ENCODE measurements around the gene GARS1. TPM values are rescaled to one million over a fixed set of nuclear protein-coding genes. Genes with fewer than 3 reads are reported as not detected.
"Not testable (repeated sequence)": the region's sequence is repeated elsewhere in the genome, so short reads cannot be mapped to it uniquely, and the experiment has no call there.

GARS1 gene
- total RNA-seq, 1 donor from 2014 or later, result 292 TPM

DNA sequence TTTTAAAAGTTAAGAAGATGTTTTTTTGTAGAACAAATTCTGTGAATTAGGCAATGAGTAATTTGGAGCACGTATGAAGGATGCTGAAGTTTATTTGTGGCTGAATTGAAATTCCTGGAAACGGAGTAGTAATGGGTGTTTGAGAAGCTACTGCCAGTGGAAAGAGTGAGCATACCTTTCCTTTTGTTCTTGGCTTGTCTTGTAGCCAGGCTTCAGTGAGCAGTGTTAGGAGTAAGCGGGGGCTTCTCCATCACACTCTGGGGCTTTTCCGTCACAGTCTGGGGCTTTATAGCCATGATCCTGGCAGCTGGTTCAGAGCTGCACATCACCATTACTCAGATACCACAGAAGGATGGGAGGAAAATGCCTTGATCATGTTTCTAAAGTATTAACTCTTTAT, 32.3 kb downstream of the GARS1 start:
- DNase-seq (ENCODE audit: low read depth), result no peak

DNA sequence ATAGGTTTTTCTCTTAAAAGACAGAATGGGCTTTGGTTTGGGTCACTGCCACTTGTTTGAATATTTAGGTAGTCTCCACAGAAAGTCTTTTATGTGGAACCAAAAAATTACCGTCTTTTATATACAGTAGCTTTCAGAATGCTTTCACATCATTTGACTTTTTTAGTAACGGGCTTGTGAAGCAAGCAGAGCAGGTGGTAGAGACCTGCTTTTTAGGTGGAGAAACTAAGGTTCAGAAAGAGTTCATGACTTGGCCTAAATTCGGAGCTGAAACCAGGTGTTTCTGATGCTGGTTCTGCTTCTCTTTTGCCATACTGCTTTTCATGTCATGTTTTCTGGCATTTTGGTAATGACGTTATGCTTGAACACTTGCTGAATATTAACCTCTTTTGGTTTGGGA, 36.3 kb downstream of the GARS1 start:
- no peak for DNase-seq (ENCODE audit: low read depth)

DNA sequence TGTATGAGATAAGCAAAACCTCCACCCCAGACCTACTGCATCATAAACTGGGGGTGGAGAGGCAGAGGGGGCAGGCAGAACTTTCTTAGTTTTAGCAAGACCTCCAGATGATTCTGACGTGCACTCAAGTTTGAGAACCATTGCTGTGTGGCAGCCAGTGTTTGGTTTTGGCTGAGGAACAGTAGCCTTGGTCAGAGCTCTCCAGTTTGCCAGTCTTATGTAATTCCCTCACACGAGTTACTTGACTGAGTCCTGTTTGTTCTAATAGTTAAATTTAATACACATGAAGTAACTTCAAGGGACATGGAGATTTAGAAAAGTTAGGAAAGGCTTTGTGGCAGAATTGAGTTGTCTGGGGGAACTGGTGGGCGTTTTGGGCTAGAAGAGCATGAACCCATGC, 38.5 kb downstream of the GARS1 start:
- no peak for DNase-seq (ENCODE audit: low read depth)

DNA sequence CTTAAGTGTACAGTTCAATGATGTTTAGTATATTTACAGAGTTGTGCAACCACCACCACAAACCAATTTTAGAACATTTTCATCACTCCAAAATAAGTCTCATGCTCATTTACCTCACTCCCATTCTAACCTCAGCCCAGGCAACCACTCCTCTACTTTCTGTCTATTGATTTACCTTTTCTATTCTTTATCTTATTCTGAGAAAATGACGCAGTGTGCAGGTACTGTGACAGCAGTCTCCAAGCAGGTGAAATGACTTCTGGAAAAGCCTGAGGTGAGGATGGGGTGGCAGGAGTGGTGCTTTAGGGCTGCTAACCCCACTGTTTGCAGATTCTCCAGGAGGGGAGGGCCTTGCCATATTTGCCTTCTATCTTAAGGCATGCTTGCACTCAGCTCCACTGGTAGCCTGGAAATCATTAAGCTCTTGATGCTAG, 39.5 kb downstream of the GARS1 start:
- no peak for DNase-seq (ENCODE audit: low read depth)

DNA sequence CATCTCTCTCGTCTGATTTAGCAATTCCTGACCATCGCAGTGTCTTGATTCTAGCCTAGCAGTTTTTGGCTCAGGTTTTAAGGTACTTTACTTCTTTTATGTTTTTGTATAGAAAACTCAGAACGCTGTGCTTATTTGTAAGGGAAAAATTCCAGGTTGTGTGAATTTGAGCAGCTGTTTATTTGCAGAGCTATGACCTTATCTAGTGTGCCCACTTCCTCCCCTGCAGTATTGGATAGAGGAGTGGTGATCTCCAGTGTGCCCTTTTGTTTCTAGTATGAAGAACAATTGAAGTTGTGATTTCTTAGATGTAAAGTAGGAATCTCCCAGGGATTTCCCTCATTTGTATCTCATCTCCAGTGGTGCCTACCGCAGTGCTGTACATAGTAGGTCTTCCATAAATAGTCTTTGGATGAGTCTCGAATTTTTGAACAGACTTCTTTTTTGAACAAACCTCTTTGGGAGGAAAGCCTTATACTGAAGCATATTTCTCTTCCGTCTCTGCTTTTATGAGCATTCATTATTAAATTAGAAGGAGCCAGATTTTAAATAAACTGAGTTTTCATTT, 40.0 kb downstream of the GARS1 start:
- DNase-seq (ENCODE audit: low read depth), result no peak

DNA sequence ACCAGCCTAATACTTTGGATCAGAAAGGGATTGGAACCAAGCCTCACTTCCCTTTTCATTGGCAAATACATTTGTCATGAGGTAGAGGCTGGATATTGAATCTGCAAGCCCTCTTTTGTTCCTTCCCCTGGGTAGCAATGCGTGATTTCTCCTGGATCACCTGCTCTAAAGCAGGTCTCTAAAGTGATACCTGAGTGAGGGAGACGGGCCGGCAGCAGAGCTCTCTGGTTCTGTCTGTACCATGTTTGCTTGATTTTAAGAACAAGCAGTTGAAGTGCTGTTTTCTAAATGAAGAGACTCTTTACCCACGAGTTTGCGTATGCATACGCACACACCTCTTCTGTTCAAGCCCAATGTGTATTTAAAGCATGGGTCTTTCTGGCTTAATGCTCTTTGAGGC, 41.1 kb downstream of the GARS1 start:
- no peak for DNase-seq (ENCODE audit: low read depth)

DNA sequence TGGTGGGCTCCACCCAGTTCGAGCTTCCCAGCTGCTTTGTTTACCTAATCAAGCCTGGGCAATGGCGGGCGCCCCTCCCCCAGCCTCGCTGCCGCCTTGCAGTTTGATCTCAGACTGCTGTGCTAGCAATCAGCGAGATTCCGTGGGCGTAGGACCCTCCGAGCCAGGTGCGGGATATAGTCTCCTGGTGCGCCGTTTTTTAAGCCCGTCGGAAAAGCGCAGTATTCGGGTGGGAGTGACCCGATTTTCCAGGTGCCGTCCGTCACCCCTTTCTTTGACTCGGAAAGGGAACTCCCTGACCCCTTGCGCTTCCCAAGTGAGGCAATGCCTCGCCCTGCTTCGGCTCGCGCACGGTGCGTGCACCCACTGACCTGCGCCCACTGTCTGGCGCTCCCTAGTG, 47.6 kb downstream of the GARS1 start:
- DNase-seq (ENCODE audit: low read depth), result not testable (repeated sequence)

DNA sequence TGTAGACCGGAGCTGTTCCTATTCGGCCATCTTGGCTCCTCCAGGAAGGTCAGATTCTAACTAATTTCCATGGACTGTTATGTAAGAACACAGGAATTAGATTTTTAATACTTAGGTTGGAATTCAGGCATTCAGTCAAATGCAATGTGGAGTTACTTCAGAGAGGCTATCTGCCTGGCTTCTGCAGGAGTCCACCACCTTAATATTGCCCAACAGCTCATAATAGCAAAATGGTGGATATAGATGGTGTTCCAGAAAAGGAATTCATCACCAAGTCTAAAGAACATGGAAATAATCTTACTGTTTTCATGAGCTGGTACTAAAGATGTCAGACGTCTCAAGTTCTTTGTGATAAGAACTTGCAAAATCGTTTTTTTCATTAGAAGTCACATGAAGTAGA, 48.1 kb downstream of the GARS1 start:
- DNase-seq (ENCODE audit: low read depth), result no peak

DNA sequence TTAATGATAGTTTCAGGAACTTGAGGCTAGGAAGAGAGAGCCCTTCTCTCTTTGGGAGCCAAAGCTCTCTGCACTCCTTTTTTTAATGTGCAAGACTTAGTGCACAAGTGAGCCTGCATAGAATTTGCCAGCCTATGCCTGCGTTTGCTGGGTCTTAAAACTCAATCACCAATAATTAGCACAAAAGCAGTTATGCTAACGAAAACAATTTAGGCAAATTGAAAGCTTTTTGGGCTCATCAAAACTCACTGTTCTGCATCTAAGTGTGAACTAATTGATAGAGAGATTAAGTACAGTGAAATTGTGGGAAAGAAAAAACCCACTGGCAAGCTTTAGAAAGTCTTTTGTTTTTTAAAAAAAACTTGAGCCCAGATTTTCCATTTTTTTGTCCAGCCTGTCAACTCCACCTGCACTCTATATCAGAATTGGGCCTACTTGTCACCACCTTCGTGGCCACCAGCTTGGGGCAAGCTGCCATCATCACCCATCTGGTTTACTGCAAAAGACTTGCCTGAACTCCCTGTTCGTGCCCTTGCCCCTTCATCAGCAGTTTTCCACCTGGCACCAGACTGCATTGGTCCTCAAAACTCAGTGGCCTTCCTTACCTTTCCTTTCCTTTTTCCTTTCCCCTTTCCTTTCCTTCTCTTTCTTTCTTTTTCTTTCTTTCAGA, 49.7 kb downstream of the GARS1 start:
- no peak for DNase-seq (ENCODE audit: low read depth)

DNA sequence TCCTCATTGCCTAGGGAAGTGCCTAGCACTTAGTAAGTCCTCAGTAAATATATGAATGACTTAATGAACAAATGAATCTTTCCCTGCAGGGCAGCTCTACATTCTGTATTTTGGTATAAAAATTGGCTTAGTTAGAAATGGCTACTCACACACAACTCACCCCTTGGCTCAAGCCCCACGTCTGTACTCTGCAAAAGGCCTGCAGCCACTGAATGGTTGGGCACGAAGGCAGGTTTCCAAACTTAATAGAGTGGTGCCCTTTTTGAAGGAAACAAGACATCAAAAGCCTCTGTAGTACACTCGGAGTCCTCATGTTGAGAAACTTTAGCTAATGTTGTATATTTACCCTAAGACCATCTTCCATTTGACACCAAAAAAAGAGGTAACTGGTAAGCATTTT, 51.0 kb downstream of the GARS1 start:
- no peak for DNase-seq (ENCODE audit: low read depth)

DNA sequence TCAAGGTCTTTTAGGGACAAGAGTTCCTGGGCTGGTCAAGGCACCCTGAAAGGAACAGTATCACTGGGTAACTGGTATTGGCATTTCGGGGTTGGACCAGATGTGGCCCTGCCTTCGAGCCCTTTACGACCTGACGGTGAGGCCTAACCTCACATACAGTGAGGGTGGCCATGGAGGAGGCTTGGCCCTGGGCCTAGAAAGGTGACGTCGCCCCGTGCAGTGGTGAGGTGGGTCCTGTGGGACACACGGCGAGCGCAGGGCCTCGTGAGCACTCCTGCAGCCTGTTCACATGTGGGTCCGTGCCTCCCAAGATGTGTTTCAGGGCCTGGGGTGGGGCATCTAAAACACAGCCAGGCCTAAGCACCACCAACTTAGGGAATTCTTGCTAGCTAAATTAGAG, 51.5 kb downstream of the GARS1 start:
- no peak for DNase-seq (ENCODE audit: low read depth)

DNA sequence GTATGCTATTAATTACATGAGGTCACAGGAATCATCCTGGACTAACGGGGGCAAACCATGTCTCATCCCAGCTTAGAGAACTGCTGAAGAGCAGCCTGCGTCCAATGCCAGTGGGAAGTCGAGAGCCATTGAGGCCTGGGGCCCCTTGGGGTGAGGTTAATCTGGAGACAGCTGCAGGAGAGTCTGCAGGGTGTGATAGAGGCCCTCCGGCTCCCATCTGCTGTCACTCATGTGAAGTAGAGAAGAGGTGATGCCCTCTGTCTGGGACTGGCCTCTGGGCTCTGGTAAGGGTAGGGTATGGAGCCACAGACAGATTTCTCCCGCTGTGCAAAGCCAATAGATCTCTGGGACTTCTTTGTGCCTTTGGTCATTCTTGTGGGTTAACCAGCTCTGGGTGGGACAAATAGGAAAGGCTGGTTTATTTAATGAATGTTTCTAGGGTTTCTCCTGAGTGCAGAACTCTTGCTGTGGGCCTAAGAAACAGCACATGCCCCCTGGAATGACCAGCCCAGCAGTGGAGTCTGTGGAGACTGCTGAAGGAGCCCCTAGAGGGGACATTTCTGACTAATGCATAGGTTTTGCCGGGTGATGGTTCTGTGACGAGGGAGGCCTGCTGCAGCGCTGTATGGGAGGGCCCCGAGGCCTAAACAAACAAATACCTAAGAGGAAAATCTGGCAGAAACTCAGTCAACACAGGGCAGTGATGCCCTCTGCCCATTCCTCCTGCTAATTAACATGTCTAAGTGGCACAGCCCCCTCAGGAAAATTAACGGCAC, 53.1 kb downstream of the GARS1 start:
- no peak for DNase-seq (ENCODE audit: low read depth)

DNA sequence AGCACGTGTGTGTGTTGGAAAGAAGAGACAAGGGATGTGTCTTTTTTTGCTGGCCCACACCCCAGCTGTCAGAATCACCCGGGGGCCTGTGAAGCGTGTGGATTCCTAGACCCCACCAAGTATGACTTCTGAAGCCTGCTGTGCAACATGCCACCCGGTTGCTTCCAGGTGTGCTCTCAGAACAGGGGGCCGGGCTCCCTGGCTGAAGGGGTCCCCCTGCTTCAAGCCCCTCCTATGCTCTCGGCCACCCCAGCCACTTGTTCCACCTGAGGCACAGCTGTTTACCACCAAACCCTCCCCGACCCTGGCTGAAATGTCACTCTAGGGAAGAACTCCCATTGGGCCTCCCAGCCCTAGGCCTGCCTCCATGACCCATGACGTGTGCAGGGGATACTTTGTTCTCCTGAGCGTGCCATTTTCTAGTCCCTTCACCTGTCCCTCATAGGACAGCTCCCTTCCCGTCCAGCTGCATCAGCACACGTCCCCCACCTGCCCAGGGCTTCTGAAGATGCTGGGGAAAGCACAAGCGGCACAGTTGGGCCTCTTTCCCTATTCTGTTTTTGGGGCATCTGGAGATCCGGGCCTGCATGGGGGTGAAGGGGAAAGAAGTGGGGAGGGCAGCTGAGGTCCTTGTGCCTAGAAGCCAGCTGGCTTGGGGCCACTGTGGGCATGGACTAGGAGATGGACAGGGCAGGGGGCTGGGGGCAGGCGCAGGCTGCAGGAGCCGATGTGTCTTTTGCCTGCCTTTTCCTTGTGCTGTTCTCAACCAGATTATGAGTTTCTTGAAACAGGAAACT, 54.3 kb downstream of the GARS1 start:
- no peak for DNase-seq (ENCODE audit: low read depth)

DNA sequence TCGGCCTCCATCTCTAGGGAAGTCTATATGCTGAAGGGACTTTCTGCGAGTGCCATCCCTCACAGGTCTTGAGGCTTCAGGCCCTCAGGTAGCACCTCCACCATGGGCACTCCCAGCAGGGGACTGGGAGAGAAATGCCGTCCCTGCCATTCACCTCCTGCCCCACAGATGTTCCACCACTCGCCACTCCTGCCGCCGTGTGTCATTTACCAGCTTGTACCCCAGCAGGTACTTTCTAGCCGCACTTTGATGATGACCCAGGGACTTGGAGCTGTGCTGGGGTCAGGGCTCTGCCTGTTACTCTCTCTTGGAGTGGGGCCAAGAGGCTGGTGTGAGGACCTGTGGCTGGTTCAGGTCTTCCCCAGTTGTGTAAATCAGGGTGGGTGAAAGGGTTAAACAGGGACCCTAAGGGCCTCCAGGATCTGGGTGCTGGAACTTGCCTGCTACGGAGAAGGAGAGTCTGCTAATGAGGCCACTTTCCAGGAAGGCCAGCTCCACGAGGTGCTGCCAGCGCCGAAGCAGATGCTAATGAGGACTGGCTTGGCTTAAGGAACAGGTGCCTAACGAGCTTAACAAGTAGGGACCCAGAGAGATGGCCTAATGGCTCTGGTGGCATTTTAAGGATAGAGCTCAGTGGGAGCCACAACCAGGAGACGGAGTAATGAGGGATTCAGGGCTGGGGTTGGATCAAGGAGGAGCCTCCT, 55.2 kb downstream of the GARS1 start:
- DNase-seq (ENCODE audit: low read depth), result no peak

DNA sequence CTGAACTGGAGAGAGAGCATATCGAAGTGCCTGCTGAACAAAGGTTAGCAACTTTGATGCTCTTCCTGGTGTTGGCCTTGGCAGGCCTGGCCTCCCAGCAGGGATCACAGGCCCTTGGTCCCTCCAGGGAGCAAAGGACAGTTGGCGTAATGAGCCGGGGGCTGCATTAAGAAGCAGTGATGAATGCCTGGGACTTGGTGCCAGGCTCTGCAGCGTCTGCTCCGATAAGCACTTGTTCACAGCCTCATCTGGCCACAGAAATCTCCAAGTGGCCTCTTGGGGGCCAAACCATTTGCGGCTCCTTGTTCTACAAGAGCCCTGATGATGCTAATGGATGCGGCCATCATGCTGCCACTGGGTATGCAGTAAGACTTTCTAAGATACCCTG, 55.7 kb downstream of the GARS1 start:
- no peak for DNase-seq (ENCODE audit: low read depth)

DNA sequence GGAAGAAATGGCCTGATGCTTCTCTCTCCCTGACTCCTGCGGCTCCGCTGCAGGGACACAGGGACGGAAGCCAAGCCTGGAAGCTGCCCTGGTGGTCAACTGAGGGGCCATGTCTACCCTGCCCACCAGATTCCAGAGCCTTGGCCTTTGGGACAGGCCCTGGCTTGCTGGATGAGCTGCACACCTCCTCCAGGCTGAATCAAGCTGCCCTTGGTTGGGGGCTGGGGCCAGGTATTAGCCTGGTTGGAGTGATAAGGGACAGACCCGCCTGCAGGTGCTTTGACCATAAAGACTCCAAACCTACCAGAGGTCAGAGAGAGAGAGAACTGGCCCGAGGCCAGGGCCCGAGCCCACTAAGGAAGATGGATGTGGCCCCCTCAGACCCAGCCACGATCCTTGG, 57.5 kb downstream of the GARS1 start:
- no peak for DNase-seq (ENCODE audit: low read depth)

DNA sequence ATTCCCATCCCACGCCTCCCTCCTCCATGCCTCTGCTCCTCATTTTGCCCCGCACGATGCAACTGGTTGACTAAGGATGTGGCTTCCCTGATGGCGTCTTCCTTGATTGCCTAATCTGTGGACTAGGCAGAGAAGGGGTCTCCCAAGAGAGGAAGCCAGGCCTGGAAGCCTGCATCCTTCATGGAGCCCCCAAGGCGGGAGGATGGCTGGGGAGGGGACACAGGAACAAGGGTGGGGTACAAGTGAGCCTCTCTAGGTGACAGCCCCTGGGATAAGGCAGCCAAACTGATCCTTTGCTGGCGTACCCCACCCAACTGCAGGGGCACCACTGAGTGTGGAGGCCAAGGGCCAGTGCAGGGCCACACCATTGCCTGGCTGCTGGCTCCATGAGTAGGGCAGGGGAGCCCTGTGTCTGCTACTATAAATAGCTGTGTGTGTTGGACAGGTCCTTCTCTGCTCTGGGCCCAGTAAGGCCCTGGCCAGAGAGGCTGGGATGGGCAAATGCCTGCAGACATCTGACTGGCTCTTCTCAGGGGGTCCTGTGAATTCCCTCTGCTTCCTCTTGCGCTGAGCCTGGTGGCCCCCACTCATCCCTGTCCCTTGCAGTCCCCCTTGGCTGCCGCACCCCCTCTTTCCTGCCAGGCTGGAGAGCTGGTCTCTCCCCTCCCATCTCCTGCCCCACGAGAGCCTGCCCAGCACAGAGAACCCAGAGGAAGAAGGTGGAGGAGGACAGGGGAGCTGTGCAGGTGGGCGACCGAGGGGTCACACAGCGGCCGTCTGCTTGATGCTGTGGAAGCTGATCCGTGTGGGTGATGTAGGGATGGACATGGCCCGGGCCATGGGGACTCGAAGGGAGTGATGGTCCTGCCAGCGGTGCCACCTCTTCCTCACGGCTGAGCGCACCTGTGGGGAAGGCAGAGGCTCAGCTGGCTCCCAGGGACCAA, 58.3 kb downstream of the GARS1 start:
- no peak for DNase-seq (ENCODE audit: low read depth)

DNA sequence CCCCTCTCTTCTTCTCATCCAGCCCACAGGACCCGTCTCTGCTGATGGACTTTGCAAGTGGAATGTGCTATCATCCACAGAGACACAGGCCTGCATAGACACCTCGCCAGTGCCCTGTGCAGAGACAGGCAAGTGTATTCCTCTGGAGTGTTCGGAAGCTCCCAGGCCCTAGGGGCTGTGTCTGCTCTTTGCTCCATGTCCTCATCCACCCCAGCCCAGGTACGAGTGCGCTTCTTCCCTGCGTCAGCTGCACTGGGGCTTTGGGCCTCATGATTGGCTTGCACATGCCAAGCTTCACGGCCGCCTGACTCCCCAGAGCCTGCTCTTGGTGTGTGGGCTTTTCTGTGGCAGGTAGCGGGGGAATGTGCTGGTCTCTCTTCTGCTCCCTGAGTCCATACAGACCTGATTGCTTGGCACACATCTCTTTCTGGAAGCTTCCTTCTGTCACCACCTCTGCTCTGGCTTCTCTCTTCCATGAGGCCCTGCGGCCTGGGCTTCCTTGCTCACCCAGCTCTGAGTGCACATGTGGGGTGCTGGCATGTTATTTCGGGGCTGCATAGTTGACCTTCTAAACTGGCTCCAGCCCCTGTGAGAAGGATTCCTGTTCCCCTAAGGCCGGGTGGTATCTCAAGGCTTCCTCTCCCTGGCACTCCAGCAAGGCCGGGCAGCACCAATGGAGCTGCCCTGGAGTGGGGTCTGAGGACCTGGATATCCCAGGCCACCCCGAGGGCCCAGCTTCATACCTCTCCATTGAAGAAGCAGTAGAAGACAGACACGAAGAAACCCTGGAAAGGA, 59.8 kb downstream of the GARS1 start:
- no peak for DNase-seq (ENCODE audit: low read depth)

DNA sequence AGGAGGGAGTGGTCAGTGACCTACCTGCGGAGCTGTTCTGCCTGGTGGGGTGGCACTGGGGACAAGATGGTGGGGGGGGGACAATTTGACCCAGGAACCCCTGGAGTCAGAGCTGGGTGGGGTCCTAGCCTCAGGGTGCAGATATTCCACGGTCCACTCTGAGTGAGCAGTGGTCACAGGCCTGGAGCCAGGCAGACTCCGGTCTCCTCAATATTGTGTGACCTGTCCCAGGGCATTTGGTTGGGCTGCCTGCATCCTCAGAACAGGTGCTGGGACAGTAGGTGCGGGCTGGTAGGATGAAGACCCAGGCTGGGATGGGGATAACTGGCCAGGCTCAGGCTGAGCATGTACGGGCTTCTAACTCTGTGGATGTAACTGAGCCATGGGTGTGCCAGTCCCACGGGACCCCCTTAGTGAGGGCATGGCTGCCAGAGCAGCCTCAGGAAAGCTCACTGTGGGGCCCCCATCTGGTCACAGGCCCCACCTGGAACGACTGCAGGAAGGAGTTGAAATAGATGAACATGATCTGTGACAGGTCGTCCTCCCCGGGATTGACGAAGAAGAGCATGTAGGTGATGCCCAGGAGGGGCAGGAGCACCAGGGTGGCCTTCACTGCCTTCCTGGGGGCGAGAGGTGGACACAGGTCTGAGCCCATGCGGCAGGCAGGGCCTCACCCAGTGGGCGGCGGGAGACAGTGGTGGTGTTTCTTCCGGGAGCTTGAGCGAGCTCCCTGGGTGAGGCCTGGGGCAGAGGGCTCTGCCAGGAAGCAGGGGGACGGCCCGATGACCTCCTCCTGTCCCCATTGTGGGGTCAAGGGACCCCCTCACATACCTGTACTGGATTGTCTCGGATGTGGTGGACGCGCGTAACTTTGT, 60.7 kb downstream of the GARS1 start:
- DNase-seq (ENCODE audit: low read depth), result no peak

All from renal cortical epithelial cell (primary cell).